Measurements from ENCODE around the gene TEKT1.

DNA sequence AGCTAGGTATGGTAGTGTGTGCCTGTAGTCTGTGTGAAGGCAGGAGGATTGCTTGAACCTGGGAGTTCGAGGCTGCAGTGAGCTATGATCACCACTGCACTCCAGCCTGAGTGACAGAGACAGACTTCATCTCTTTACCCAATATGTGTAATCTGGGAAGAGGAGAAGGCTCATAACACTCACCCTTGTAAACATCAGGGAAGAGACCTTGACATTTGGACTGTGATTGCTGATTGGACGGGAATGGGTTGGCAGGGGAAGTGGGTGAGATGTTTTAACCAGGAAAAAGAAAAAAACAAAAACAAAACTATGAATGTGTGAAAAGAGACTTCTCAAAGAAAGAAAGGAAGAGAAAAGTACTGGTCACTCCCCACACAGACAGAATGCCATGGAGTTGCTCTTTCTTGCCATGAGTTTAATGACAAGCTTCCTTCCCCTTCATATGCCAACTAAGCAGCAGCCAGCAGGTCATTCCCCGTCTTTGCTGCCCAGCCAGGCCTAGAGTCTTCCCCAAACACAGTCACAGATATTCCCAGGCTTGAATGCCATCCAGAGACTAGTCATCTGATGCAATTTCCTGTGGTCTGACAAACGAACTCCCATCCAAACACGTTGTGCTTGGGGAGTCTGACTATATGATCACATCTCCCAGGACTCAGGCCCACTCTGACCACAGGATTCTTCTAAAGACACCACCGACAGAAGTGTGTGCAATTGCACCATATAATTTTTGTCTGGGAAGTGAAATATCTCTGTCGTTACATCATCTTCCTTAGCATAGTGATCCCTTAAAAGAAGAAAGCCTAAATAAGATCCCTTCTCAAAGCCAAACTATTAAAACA is 79.2 kb downstream of the TEKT1 start:
- TF ChIP-seq, protein P1, sequence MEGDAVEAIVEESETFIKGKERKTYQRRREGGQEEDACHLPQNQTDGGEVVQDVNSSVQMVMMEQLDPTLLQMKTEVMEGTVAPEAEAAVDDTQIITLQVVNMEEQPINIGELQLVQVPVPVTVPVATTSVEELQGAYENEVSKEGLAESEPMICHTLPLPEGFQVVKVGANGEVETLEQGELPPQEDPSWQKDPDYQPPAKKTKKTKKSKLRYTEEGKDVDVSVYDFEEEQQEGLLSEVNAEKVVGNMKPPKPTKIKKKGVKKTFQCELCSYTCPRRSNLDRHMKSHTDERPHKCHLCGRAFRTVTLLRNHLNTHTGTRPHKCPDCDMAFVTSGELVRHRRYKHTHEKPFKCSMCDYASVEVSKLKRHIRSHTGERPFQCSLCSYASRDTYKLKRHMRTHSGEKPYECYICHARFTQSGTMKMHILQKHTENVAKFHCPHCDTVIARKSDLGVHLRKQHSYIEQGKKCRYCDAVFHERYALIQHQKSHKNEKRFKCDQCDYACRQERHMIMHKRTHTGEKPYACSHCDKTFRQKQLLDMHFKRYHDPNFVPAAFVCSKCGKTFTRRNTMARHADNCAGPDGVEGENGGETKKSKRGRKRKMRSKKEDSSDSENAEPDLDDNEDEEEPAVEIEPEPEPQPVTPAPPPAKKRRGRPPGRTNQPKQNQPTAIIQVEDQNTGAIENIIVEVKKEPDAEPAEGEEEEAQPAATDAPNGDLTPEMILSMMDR (IDR thresholded peaks at IDR 0.05) = no peak
- TF ChIP-seq POLR2A (IDR thresholded peaks at IDR 0.05) = no peak
- TF ChIP-seq EP300 (IDR thresholded peaks at IDR 0.05) = no peak
- TF ChIP-seq POLR2AphosphoS5 (IDR thresholded peaks at IDR 0.05) = peak in 2 of 3 donors; percentile 3 to 49
